GM18868 (cell line): ENCODE data around the gene TYMS.
"Not testable (repeated sequence)": the region's sequence is repeated elsewhere in the genome, so short reads cannot be mapped to it uniquely, and the experiment has no call there.

ENCODE experiments used
- ATAC-seq: cut with Tn5 transposase; IDR thresholded peaks from one replicate; pipeline ENCODE4 v1.9.1; 2021; ENCODE audit warnings: mild to moderate bottlenecking, moderate library complexity; ENCODE audit not compliant: unreplicated experiment

Gene TYMS

GRCh38 chr18:676736-677135 lies 19.3 kb downstream of the TYMS start:
- no peak for ATAC-seq

GRCh38 chr18:677145-677544 lies 19.7 kb downstream of the TYMS start:
- no peak for ATAC-seq

GRCh38 chr18:677951-678381 lies 20.5 kb downstream of the TYMS start:
- ATAC-seq = no peak

GRCh38 chr18:678482-679182 lies 21.2 kb downstream of the TYMS start:
- no peak for ATAC-seq

GRCh38 chr18:679516-679915 lies 22.1 kb downstream of the TYMS start:
- ATAC-seq = no peak

- no peak for ATAC-seq
Measured at GRCh38 chr18:680392-680791, 22.9 kb downstream of the TYMS start.

- ATAC-seq = no peak
Measured at GRCh38 chr18:681985-682384, 24.5 kb downstream of the TYMS start.

GRCh38 chr18:682416-682815 lies 25.0 kb downstream of the TYMS start:
- not testable (repeated sequence) for ATAC-seq

GRCh38 chr18:682833-683232 lies 25.4 kb downstream of the TYMS start:
- ATAC-seq = no peak

- ATAC-seq = no peak
Measured at GRCh38 chr18:683531-683930, 26.1 kb downstream of the TYMS start.

- no peak for ATAC-seq
Measured at GRCh38 chr18:685438-685837, 28.0 kb downstream of the TYMS start.

GRCh38 chr18:686339-687111 lies 29.1 kb downstream of the TYMS start:
- no peak for ATAC-seq

- no peak for ATAC-seq
Measured at GRCh38 chr18:688323-688722, 30.9 kb downstream of the TYMS start.

GRCh38 chr18:692824-693223 lies 35.4 kb downstream of the TYMS start:
- ATAC-seq = no peak

- no peak for ATAC-seq
Measured at GRCh38 chr18:693466-694187, 36.2 kb downstream of the TYMS start.

GRCh38 chr18:697012-697411 lies 39.6 kb downstream of the TYMS start:
- ATAC-seq = no peak

- ATAC-seq = no peak
Measured at GRCh38 chr18:697800-698199, 40.3 kb downstream of the TYMS start.

- ATAC-seq = no peak
Measured at GRCh38 chr18:703213-703967, 45.9 kb downstream of the TYMS start.

GRCh38 chr18:706405-706804 lies 49.0 kb downstream of the TYMS start:
- ATAC-seq = no peak

- no peak for ATAC-seq
Measured at GRCh38 chr18:708096-708495, 50.6 kb downstream of the TYMS start.

- ATAC-seq = no peak
Measured at GRCh38 chr18:709771-710170, 52.3 kb downstream of the TYMS start.
